Heart left ventricle (tissue), 16 donors: Measurements from ENCODE around the gene CYYR1. TPM values are rescaled to one million over a fixed set of nuclear protein-coding genes. Genes with fewer than 3 reads are reported as not detected.

ENCODE experiments used
- ATAC-seq, 4 donors: fragments of 200-7000 bp; cut with Tn5 transposase; one replicate each; pipeline ENCODE4 v1.9.1; 2020 to 2022; ENCODE audit warnings: moderate library complexity in 4 of 4, mild to moderate bottlenecking in 3 of 4, moderate number of reproducible peaks in 1 of 4
- DNase-seq, 5 donors: peaks; one replicate each; pipeline ENCODE4 v3.0.0-alpha.2; 2020
- H3K27ac ChIP-seq, 12 donors: fragments of 200-600 bp; sonication (generic) in 4 of 12; one replicate each; pipeline versions ENCODE4 v1.5.0 to v1.8.0; 2016 to 2022; ENCODE audit warnings: mild to moderate bottlenecking in 2 of 12
- H3K27me3 ChIP-seq, 9 donors: fragments of 200-600 bp; sonication (generic) in 2 of 9; one replicate each; pipeline versions ENCODE4 v1.5.1 to v1.8.0; 2016 to 2022; ENCODE audit warnings: mild to moderate bottlenecking in 3 of 9
- H3K36me3 ChIP-seq, 9 donors: fragments of 200-600 bp; sonication (generic) in 2 of 9; one replicate each; pipeline versions ENCODE4 v1.5.0 to v1.8.0; 2018 to 2022; ENCODE audit warnings: mild to moderate bottlenecking in 2 of 9
- H3K4me1 ChIP-seq, 12 donors: fragments of 200-600 bp; sonication (generic) in 4 of 12; one replicate each; pipeline versions ENCODE4 v1.5.0 to v1.8.0; 2016 to 2022; ENCODE audit warnings: mild to moderate bottlenecking in 3 of 12
- H3K4me3 ChIP-seq, 12 donors: fragments of 200-600 bp; sonication (generic) in 4 of 12; one replicate each; pipeline versions ENCODE4 v1.5.0 to v1.8.0; 2017 to 2022; ENCODE audit warnings: mild to moderate bottlenecking in 9 of 12, moderate library complexity in 4 of 12
- H3K9me3 ChIP-seq, 12 donors: fragments of 200-600 bp; sonication (generic) in 4 of 12; one replicate each; pipeline versions ENCODE4 v1.5.0 to v1.8.0; 2016 to 2022; ENCODE audit warnings: mild to moderate bottlenecking in 1 of 12
- POLR2A ChIP-seq, 2 donors: fragments of 450-650 bp; IDR thresholded peaks; one replicate each; pipeline ENCODE4 v1.6.1; 2017; ENCODE audit warnings: antibody characterized with exemption in 2 of 2, mild to moderate bottlenecking in 2 of 2, moderate library complexity in 2 of 2
- WGBS, 4 donors: extraction: QIAGEN DNeasy Blood & Tissue Kit in 2 of 4; methylation state at CpG; one replicate each; pipeline versions ENCODE4 v1.1.5 to v1.1.7; 2013 to 2018; 5-methylcytosine and 5-hydroxymethylcytosine counted together
- intact Hi-C, 10 donors: fragments of 100-400 bp; cut with DNase I; formaldehyde crosslinking; loops; one replicate each; pipeline versions ENCODE4 v1.11.1 to v1.14.2; 2022
- polyA plus RNA-seq, 2 donors: library from polyadenylated mRNA; stranded (reverse); fragments of 200-250 nt; gene quantifications; one replicate each; pipeline ENCODE4 v1.2.3, GENCODE V29; 2013
- total RNA-seq, 9 donors: library from RNA; depleted of rRNA in 2 of 9; stranded (reverse); fragments of >200 nt in 2 of 9; fragmentation: NEBNext Ultra II Directional in 3 of 9; extraction: Animal tissue kit (Norgen Biotek cat#: 25700) in 3 of 9; gene quantifications; one replicate each; pipeline versions ENCODE4 v1.1.0 to v1.2.4, GENCODE V29; 2016 to 2023
- TF ChIP-seq, protein P1 (sequence below), 12 donors: fragments of 200-600 bp; sonication (generic) in 4 of 12; IDR thresholded peaks; one replicate each; pipeline versions ENCODE4 v1.5.0 to v1.8.0; 2018 to 2022; ENCODE audit warnings: antibody characterized with exemption in 12 of 12, mild to moderate bottlenecking in 5 of 12
- donor health status: ischemic (EF 13 %, LVEDD 7.1; RV severe dilation, severe dysfunction).
- donor health status: healthy with polysubstance abuse.
- donor health status: DM: no; HTN: yes; CAD: no.
- donor health status: DM: no; HTN: no; CAD: no.
- donor health status: ischemic (EF 25% LVEDD 6.9; RV normal size, moderate dysfunction).
- donor health status: ischemic (EF 25% LVEDD 5.7; RV mildly dilated, moderate dysfunction).
- donor health status: healthy.
- donor health status: DM: yes; HTN: yes; CAD: no.
- donor health status: ischemic (EF 35%, LVEDD 5.7; RV mildly dilated, moderate dysfunction).
- donor health status: nonischemic (EF 11% LVEDD 7.7; RV severe dilation, severe dysfunction).
- donor health status: DM: yes; HTN: yes; CAD: no.
- donor health status: PGD.
- donor health status: ischemic (EF 29% LVEDD 5.4; RV normal size, mild dysfunction).
- donor health status: nonischemic (EF 23%, LVEDD 6.1; RV moderate dilation, normal function).

Gene CYYR1
- total and polyA plus RNA-seq, 11 donors, result 12.1 to 37.6 (median 17.2) TPM

DNA sequence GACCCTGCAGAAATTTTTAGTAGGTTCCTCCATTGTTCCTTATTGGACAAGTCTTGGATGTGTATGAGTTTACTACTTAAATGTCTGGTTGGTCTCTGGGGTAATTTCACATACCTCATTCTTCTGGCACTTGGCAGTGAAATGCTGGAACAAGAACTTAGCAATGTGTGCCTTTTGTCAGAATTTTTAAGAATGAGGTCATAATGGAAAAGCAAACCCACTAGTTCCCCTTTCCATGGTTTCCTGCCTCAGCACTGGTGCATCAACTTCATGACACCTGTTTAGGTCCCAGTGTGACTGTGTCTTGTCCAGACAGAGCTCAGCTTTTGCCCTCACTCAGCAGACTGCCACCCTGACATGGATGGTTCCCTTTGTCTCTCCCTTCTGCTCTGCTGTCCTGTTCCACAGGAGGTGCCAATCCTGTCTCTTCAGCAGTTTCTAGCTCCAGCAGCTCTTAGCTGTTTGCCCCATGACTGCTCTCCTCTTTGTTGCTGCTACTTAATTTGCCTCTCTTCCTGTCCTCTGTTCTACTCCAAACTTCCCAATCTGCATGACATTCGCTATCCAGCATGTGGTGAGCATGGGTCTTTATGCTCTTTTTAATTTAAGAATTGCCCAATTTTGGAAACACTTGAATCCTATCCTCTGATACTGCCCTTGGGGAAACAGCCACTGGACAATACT is 135.6 kb downstream of the CYYR1 start:
- no peak for ATAC-seq
- Histone ChIP-seq H3K27me3 (no peaks in the 10 kb centered on the region), H3K36me3 (no peaks in the 10 kb centered on the region), H3K9me3 (peaks cover 0 to 6% (median 0%) of the 10 kb centered on the region in 12 donors), H3K4me3 (no peak overlapping the region), H3K27ac (no peak overlapping the region), H3K4me1 (no peaks in the 10 kb centered on the region)
- TF ChIP-seq, protein P1, sequence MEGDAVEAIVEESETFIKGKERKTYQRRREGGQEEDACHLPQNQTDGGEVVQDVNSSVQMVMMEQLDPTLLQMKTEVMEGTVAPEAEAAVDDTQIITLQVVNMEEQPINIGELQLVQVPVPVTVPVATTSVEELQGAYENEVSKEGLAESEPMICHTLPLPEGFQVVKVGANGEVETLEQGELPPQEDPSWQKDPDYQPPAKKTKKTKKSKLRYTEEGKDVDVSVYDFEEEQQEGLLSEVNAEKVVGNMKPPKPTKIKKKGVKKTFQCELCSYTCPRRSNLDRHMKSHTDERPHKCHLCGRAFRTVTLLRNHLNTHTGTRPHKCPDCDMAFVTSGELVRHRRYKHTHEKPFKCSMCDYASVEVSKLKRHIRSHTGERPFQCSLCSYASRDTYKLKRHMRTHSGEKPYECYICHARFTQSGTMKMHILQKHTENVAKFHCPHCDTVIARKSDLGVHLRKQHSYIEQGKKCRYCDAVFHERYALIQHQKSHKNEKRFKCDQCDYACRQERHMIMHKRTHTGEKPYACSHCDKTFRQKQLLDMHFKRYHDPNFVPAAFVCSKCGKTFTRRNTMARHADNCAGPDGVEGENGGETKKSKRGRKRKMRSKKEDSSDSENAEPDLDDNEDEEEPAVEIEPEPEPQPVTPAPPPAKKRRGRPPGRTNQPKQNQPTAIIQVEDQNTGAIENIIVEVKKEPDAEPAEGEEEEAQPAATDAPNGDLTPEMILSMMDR (IDR thresholded peaks at IDR 0.05), result no peak
- intact Hi-C loops, result no loop called here
- 75 to 91% (median 87%) methylated on average over 1 of the region's 1 CpG for WGBS, 4 donors
- DNase-seq, result no peak

DNA sequence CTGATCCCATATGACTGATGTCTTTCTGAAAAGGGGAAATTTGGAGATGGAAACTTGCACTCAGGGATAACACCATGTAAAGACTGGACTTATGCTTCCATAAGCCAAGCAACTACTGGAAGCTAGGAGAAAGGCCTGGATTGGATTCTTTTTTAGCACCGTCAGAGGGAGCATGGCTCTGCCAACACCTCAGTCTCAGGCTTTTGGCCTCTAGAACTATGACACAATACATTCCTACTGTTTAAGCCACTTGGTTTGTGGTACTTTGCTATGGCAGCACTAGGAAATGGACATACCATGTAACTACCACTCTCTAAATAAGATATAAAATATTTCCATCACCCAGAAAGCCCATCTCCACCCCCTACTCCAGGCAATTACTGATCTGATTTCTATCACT is 139.7 kb downstream of the CYYR1 start:
- no peak overlapping the region for H3K27ac ChIP-seq
- no peak for ATAC-seq
- DNase-seq, result no peak
- TF ChIP-seq POLR2A (IDR thresholded peaks at IDR 0.05), result no peak
- TF ChIP-seq, protein P1 (IDR thresholded peaks at IDR 0.05), result no peak
- H3K27me3 ChIP-seq, result no peaks in the 10 kb centered on the region
- no peaks in the 10 kb centered on the region for H3K4me1 ChIP-seq
- no peak overlapping the region for H3K4me3 ChIP-seq
- intact Hi-C loops, result no loop called here
- no peaks in the 10 kb centered on the region for H3K9me3 ChIP-seq
- no peaks in the 10 kb centered on the region for H3K36me3 ChIP-seq
- WGBS, 4 donors, result 75 to 78% (median 76%) methylated on average over 1 of the region's 1 CpG

DNA sequence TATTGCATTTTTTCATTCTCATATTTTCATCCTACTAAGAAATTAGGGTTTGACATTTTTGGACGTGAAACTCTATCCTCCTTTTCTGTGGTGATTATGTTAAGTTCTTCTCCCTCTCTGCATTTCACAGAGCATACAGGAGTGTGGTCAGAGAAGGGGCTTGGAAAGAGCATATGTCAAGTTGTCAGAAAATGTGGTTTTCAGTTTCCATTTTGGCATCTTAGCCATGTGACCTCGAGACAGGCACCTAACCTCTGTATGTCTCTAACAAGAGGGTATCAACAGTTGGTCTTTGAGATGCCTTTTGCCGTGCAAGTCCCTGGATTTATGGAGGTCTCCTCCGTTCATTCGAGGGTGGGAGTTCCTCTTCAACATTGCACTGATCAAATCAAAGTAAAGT is 140.7 kb downstream of the CYYR1 start:
- no peak for TF ChIP-seq POLR2A (IDR thresholded peaks at IDR 0.05)
- TF ChIP-seq, protein P1 (IDR thresholded peaks at IDR 0.05), result no peak
- 77 to 84% (median 79%) methylated on average over 5 of the region's 5 CpGs for WGBS, 4 donors
- Histone ChIP-seq H3K36me3 (no peaks in the 10 kb centered on the region), H3K4me1 (no peaks in the 10 kb centered on the region), H3K9me3 (no peaks in the 10 kb centered on the region), H3K27me3 (no peaks in the 10 kb centered on the region), H3K4me3 (no peak overlapping the region), H3K27ac (no peak overlapping the region)
- ATAC-seq (no peak), DNase-seq (no peak)
- intact Hi-C loops, result no loop called here

DNA sequence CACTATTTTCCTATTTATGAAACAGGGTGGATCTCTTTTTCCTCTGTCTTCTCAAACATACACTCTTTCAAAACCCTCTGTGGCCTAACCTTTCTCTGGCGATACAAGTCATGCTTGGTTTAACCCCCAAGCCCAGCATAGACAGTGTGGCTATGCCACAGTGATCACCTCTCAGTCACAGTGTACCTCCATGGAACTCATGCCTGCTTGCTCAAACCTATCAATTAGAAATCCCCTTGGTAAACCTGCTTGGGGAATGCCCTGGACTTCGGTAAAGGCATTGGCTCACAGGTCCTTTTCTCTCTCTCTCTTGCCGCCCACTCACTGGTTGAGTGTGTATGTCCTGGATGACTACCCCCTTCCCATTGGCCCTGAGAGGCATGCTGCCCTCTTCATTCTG is 147.5 kb downstream of the CYYR1 start:
- DNase-seq, result no peak
- WGBS, 4 donors, result 87 to 95% (median 91%) methylated on average over 3 of the region's 3 CpGs
- no peaks in the 10 kb centered on the region for H3K36me3 ChIP-seq
- H3K4me3 ChIP-seq, result no peak overlapping the region
- no peaks in the 10 kb centered on the region for H3K27me3 ChIP-seq
- H3K4me1 ChIP-seq, result no peaks in the 10 kb centered on the region
- no peak overlapping the region for H3K27ac ChIP-seq
- TF ChIP-seq, protein P1 (IDR thresholded peaks at IDR 0.05), result no peak
- TF ChIP-seq POLR2A (IDR thresholded peaks at IDR 0.05), result no peak
- no peak for ATAC-seq
- intact Hi-C loops, result loop anchor here in 1 of 10 donors (10.0 kb wide), 1 partner anchor 61 kb away; no protein-coding TSS in a partner anchor
- H3K9me3 ChIP-seq, result no peaks in the 10 kb centered on the region
